ENCODE data around the gene NFE2. TPM values are rescaled to one million over a fixed set of nuclear protein-coding genes. Genes with fewer than 3 reads are reported as not detected.

Gene NFE2
- not detected for total RNA-seq

- 7 to 8% methylated on average over 26 of the region's 26 CpGs for WGBS, 2 donors
- H3K9me3 ChIP-seq = no peaks in the 10 kb centered on the region
- peaks cover 0 to 57% of the 10 kb centered on the region in 2 donors for H3K27me3 ChIP-seq
- peak within 1 kb of the TSS in 2 of 4 donors; percentile 17 to 28 for H3K4me3 ChIP-seq
- TF ChIP-seq CTCF (IDR thresholded peaks at IDR 0.05) = no peak
- TF ChIP-seq POLR2A (IDR thresholded peaks at IDR 0.05) = no peak
- TF ChIP-seq EP300 (IDR thresholded peaks at IDR 0.05) = no peak
- peaks cover 0 to 22% (median 14%) of the 10 kb centered on the region in 4 donors for H3K4me1 ChIP-seq
- no peak within 1 kb of the TSS for H3K27ac ChIP-seq
- no peaks in the 10 kb centered on the region for H3K36me3 ChIP-seq
- no peak for DNase-seq (ENCODE audit: low spot score in 2 of 2)
These were observed at the start of gene NFE2 for GRCh38 chr12:54300732-54301427. Gene NFE2, minus strand, starts transcription at chr12:54301015. Its CDS starts 5,767 bp downstream, at chr12:54295248.

- DNase-seq (ENCODE audit: low spot score in 2 of 2) = no peak
- H3K9me3 ChIP-seq = no peaks in the 10 kb centered on the region
- H3K4me3 ChIP-seq = no peak overlapping the region
- H3K27me3 ChIP-seq = no peaks in the 10 kb centered on the region
- H3K36me3 ChIP-seq = peaks cover 0 to 65% (median 20%) of the 10 kb centered on the region in 3 donors
- H3K27ac ChIP-seq = no peak overlapping the region
- TF ChIP-seq CTCF (IDR thresholded peaks at IDR 0.05) = no peak
- no peak for TF ChIP-seq EP300 (IDR thresholded peaks at IDR 0.05)
- TF ChIP-seq POLR2A (IDR thresholded peaks at IDR 0.05) = no peak
- H3K4me1 ChIP-seq = peaks cover 0 to 22% (median 13%) of the 10 kb centered on the region in 4 donors
These were observed 48.9 kb upstream of the NFE2 start for GRCh38 chr12:54349679-54350078.

- Histone ChIP-seq H3K9me3 (no peaks in the 10 kb centered on the region), H3K27me3 (no peaks in the 10 kb centered on the region), H3K4me1 (peaks cover 0 to 22% (median 13%) of the 10 kb centered on the region in 4 donors), H3K36me3 (peaks cover 0 to 71% (median 20%) of the 10 kb centered on the region in 3 donors), H3K4me3 (no peak overlapping the region), H3K27ac (no peak overlapping the region)
- no peak for TF ChIP-seq POLR2A (IDR thresholded peaks at IDR 0.05)
- WGBS, 2 donors = 83 to 84% methylated on average over 4 of the region's 4 CpGs
- no peak for DNase-seq (ENCODE audit: low spot score in 2 of 2)
These were observed 48.2 kb upstream of the NFE2 start for GRCh38 chr12:54349036-54349435.

- H3K27me3 ChIP-seq = no peaks in the 10 kb centered on the region
- no peak overlapping the region for H3K4me3 ChIP-seq
- WGBS, 2 donors = 69 to 71% methylated on average over 9 of the region's 9 CpGs
- no peak overlapping the region for H3K27ac ChIP-seq
- H3K9me3 ChIP-seq = no peaks in the 10 kb centered on the region
- peaks cover 5 to 62% (median 12%) of the 10 kb centered on the region in 3 donors for H3K36me3 ChIP-seq
- no peak for TF ChIP-seq POLR2A (IDR thresholded peaks at IDR 0.05)
- TF ChIP-seq CTCF (IDR thresholded peaks at IDR 0.05) = no peak
- TF ChIP-seq EP300 (IDR thresholded peaks at IDR 0.05) = no peak
- DNase-seq (ENCODE audit: low spot score in 2 of 2) = no peak
- H3K4me1 ChIP-seq = peaks cover 4 to 37% (median 22%) of the 10 kb centered on the region in 4 donors
These were observed 40.8 kb upstream of the NFE2 start for GRCh38 chr12:54341378-54342300.

- DNase-seq (ENCODE audit: low spot score in 2 of 2) = no peak
- peaks cover 4 to 45% (median 22%) of the 10 kb centered on the region in 4 donors for H3K4me1 ChIP-seq
- H3K27me3 ChIP-seq = no peaks in the 10 kb centered on the region
- WGBS, 2 donors = 89 to 91% methylated on average over 7 of the region's 7 CpGs
- no peak for TF ChIP-seq EP300 (IDR thresholded peaks at IDR 0.05)
- TF ChIP-seq POLR2A (IDR thresholded peaks at IDR 0.05) = no peak
- TF ChIP-seq CTCF (IDR thresholded peaks at IDR 0.05) = no peak
- H3K4me3 ChIP-seq = no peak overlapping the region
- H3K27ac ChIP-seq = no peak overlapping the region
- peaks cover 5 to 56% (median 12%) of the 10 kb centered on the region in 3 donors for H3K36me3 ChIP-seq
- no peaks in the 10 kb centered on the region for H3K9me3 ChIP-seq
These were observed 40.0 kb upstream of the NFE2 start for GRCh38 chr12:54340846-54341245.

Data from tibial nerve (tissue), 4 donors.